Measurements from ENCODE around the gene FAM163B.

DNA sequence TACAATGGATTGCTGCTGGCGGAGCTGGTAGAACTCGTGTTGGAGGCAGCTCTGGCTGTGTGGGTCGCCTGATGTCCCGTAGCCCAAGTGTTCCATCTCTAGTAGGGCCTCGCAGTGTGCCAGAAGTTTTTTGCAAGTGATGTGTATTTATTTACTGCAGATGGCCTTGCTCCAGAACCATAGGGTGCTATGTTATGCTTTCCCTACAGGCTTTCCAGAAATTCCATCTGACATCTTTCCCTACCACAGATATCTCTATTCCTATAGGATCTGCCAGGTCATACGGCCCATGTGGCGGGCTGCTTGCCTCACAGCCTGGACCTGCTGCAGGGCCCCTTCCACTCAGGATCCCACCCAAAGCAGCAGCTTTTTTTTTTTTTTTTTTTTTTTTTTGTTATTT is 57.7 kb downstream of the FAM163B start:
- no peak for TF ChIP-seq GATA2 (IDR thresholded peaks at IDR 0.05; ENCODE audit: low read depth, low read length)
- TF ChIP-seq GATA3 (IDR thresholded peaks at IDR 0.05; ENCODE audit: low read depth, low read length), result no peak
